ENCODE measurements around the gene SCAF8.

DNA sequence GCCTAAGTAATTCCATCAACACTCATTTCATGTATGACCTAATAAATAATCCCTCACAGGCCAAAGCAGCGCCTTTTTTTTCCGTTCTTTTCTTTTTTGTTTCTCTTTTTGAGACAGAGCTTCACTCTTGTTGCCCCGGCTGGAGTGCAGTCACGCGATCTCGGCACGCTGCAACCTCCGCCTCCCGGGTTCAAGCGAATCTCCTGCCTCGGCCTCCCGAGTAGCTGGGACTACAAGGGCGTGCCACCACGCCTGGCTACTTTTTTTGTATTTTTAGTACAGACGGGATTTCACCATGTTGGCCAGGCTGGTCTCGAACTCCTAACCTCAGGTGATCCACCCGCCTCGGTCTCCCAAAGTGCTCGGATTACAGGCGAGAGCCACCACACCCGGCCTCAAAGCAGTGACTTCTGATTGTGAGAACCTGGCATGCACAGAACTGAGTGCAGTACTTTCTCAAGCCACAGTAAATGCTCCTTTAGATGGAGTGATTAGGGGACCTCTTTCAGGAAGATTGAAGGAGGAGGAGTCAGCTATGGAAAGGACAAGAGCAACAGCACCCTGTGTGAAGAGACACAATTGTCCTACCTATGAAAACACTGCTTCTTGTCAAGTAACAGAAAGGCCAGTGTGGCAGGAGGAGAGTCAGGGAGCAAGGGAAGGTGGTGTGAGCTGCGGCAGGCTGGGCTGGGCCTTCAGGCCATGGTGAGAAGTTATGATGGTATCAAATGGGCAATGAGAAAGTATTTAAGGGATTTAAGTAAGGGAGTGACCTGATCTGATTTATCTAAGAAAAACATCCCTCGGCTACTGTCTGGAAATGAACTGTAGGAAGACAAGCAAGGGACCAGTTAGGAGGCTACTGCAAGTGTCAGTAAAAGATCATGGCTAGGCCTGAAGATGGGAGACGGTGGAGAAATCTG, 1.7 kb upstream of the SCAF8 start:
- TF ChIP-seq, protein P1, sequence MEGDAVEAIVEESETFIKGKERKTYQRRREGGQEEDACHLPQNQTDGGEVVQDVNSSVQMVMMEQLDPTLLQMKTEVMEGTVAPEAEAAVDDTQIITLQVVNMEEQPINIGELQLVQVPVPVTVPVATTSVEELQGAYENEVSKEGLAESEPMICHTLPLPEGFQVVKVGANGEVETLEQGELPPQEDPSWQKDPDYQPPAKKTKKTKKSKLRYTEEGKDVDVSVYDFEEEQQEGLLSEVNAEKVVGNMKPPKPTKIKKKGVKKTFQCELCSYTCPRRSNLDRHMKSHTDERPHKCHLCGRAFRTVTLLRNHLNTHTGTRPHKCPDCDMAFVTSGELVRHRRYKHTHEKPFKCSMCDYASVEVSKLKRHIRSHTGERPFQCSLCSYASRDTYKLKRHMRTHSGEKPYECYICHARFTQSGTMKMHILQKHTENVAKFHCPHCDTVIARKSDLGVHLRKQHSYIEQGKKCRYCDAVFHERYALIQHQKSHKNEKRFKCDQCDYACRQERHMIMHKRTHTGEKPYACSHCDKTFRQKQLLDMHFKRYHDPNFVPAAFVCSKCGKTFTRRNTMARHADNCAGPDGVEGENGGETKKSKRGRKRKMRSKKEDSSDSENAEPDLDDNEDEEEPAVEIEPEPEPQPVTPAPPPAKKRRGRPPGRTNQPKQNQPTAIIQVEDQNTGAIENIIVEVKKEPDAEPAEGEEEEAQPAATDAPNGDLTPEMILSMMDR (IDR thresholded peaks at IDR 0.05 in 2 of 3, conservative IDR thresholded peaks at IDR 0.05 in 1 of 3; ENCODE audit: insufficient read depth in 2 of 3, low read depth in 1 of 3, low read length in 3 of 3), result no peak
- TF ChIP-seq, protein P2, sequence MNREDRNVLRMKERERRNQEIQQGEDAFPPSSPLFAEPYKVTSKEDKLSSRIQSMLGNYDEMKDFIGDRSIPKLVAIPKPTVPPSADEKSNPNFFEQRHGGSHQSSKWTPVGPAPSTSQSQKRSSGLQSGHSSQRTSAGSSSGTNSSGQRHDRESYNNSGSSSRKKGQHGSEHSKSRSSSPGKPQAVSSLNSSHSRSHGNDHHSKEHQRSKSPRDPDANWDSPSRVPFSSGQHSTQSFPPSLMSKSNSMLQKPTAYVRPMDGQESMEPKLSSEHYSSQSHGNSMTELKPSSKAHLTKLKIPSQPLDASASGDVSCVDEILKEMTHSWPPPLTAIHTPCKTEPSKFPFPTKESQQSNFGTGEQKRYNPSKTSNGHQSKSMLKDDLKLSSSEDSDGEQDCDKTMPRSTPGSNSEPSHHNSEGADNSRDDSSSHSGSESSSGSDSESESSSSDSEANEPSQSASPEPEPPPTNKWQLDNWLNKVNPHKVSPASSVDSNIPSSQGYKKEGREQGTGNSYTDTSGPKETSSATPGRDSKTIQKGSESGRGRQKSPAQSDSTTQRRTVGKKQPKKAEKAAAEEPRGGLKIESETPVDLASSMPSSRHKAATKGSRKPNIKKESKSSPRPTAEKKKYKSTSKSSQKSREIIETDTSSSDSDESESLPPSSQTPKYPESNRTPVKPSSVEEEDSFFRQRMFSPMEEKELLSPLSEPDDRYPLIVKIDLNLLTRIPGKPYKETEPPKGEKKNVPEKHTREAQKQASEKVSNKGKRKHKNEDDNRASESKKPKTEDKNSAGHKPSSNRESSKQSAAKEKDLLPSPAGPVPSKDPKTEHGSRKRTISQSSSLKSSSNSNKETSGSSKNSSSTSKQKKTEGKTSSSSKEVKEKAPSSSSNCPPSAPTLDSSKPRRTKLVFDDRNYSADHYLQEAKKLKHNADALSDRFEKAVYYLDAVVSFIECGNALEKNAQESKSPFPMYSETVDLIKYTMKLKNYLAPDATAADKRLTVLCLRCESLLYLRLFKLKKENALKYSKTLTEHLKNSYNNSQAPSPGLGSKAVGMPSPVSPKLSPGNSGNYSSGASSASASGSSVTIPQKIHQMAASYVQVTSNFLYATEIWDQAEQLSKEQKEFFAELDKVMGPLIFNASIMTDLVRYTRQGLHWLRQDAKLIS (CRISPR knock-in tag; IDR thresholded peaks at IDR 0.05), result no peak
- TF ChIP-seq, protein P3, sequence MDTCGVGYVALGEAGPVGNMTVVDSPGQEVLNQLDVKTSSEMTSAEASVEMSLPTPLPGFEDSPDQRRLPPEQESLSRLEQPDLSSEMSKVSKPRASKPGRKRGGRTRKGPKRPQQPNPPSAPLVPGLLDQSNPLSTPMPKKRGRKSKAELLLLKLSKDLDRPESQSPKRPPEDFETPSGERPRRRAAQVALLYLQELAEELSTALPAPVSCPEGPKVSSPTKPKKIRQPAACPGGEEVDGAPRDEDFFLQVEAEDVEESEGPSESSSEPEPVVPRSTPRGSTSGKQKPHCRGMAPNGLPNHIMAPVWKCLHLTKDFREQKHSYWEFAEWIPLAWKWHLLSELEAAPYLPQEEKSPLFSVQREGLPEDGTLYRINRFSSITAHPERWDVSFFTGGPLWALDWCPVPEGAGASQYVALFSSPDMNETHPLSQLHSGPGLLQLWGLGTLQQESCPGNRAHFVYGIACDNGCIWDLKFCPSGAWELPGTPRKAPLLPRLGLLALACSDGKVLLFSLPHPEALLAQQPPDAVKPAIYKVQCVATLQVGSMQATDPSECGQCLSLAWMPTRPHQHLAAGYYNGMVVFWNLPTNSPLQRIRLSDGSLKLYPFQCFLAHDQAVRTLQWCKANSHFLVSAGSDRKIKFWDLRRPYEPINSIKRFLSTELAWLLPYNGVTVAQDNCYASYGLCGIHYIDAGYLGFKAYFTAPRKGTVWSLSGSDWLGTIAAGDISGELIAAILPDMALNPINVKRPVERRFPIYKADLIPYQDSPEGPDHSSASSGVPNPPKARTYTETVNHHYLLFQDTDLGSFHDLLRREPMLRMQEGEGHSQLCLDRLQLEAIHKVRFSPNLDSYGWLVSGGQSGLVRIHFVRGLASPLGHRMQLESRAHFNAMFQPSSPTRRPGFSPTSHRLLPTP (IDR thresholded peaks at IDR 0.05; ENCODE audit: borderline replicate concordance, extremely low read depth, insufficient read length), result no peak

All from K562 (cell line).